GM10248 (cell line): ENCODE data around the gene ALDH3A1.

Source experiments
- CTCF ChIA-PET: fragments of 300-600 bp; sonication (Branson Sonifier 250); formaldehyde crosslinking; extraction: SDS; loops from one replicate; lab custom pipeline; 2021; ENCODE audit warnings: antibody characterized with exemption; lab: Yijun Ruan, JAX
- POLR2A ChIA-PET: fragments of 350-650 bp; sonication (Branson Sonifier 250); formaldehyde crosslinking; extraction: SDS; loops from one replicate; lab custom pipeline; 2020; ENCODE audit warnings: antibody characterized with exemption; lab: Yijun Ruan, JAX
- DNase-seq: peaks from one replicate; pipeline ENCODE4 v3.0.0; 2012; ENCODE audit errors: extremely low spot score
- TF ChIP-seq, protein P1 (sequence below): IDR thresholded peaks from 2 replicates; pipeline ENCODE4 v1.5.1; 2012; ENCODE audit warnings: mild to moderate bottlenecking, low read depth; ENCODE audit errors: extremely low read depth, missing control alignments, control extremely low read depth

The ALDH3A1 gene

DNA sequence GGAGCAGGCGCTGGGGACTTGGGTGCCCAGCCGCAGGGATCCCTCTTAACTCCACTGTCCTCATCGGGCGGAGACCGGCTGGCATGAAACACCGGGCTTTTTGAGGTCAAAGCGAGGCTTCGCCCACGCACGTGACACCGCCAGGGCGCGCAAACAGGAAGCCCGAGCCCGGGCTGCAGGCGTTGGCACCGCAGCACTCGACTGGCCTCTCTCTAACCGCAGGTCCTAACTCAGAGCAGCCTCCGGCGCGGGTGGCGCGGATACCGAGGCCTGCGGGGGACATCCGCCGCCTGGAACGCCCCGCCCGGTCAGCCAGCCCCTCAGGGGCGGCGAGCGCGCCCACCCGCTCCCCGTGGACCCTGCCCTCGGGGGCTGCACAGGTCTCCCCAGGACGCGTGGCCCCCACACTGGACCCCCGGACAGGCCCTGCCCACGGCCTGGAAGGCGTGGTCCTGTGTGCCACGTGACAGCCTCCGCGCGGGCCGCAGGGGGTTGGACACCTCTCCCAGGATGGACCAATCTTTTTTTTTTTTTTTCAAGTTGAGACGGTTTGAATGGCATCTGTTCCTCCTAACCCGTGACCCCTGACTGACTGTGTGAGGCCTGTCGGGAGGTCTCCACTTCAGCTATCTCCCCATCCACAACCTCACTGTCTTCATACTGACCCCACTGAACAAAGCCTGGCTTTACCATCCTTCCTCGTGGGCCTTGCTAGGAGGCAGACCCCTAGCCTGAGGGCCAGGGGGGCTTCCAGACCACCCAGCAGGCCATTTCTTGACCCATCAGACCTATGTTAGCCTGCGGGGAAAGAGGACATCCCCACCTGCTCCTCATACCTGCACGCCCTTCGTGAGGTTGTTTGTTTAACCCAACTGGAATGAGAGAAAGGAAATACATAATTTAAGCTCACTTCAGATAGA lies 23.3 kb downstream of the ALDH3A1 start:
- ChIA-PET POLR2A (no interaction called here), CTCF (interaction anchor here (0.8 kb wide), 1 partner anchor 20 kb away, joined by 3 read pairs; no protein-coding TSS in a partner anchor)
- DNase-seq = no peak
- TF ChIP-seq, protein P1, sequence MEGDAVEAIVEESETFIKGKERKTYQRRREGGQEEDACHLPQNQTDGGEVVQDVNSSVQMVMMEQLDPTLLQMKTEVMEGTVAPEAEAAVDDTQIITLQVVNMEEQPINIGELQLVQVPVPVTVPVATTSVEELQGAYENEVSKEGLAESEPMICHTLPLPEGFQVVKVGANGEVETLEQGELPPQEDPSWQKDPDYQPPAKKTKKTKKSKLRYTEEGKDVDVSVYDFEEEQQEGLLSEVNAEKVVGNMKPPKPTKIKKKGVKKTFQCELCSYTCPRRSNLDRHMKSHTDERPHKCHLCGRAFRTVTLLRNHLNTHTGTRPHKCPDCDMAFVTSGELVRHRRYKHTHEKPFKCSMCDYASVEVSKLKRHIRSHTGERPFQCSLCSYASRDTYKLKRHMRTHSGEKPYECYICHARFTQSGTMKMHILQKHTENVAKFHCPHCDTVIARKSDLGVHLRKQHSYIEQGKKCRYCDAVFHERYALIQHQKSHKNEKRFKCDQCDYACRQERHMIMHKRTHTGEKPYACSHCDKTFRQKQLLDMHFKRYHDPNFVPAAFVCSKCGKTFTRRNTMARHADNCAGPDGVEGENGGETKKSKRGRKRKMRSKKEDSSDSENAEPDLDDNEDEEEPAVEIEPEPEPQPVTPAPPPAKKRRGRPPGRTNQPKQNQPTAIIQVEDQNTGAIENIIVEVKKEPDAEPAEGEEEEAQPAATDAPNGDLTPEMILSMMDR = no peak

DNA sequence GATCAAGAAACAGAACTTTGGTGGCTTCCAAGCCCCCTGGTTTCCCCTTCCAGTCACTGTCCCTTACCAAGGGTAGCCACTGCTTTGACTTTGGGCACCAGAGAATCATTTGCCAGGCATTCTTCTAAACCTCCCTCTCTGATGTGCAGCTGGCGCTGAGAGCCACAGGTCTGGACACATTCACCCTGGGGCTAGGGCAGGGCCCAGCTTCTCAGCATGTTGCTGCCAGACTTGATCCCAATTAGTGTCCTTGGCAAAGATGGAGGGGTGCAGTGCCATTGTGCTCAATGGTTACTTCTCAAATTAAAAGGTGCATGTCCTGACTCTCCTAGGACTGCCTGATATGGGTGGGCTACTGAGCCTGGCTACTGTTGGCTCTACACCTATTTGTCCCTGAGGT lies 24.1 kb downstream of the ALDH3A1 start:
- ChIA-PET POLR2A (interaction anchor here (0.6 kb wide), 1 partner anchor 176 kb away, joined by 3 read pairs; no protein-coding TSS in a partner anchor), CTCF (no interaction called here)
- TF ChIP-seq, protein P1 = no peak
- DNase-seq = no peak

DNA sequence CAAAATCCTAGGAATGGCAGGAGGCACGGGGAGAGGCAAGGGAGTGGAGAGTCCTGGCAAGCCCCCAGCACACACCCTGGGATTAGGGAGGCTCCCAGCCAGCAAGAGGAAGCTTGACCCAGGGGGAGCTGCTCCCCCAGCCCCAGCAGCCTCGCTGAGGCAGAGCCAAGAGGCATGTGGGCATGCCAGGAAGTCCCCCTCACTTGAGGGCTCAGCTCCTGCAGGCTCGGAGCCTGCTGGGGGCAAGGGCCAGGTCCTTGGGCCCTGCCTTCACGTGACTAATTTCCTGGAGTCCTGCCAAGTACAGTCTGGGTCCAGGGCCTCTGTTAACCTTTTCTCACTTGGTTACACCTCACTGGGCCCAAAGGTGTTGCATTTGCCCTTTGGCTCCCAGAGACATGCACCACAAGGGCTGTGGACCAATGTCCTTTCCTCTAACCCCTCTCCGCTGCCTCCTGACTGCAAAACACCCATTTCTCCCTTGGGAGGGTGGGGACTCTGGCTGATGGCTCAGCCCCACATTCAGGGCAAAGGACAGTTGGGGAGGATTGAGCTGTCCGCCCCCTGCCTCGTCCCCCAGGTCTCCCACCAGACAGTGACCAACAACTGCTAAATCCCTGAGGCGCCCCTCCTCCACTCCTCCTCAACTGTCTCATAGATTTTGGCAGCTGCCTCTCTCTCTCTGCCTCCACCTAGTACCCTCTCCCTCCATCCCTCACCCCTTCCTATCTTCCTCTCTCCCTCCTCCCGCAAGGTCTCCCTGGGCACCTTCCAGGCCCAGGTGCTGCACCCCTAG lies 27.3 kb downstream of the ALDH3A1 start:
- no peak for DNase-seq
- CTCF ChIA-PET = no interaction called here
- TF ChIP-seq, protein P1 = no peak
- POLR2A ChIA-PET = no interaction called here

DNA sequence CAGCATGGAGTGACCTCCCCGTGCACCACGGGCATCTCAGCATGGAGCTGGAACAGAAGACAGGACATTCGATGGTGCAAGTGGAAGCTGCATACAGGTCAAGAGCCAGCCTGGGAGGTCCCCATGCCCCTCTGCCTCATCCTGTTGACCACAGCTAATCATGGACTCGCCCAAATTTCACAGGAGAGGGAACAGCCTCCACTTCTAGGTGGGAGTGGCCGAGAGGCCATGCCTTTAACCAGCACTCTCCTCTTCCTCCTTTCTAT lies 28.0 kb downstream of the ALDH3A1 start:
- TF ChIP-seq, protein P1 = no peak
- CTCF ChIA-PET = interaction anchor here (0.8 kb wide), 1 partner anchor 10 kb away, joined by 3 read pairs; no protein-coding TSS in a partner anchor
- DNase-seq = no peak
- POLR2A ChIA-PET = no interaction called here

DNA sequence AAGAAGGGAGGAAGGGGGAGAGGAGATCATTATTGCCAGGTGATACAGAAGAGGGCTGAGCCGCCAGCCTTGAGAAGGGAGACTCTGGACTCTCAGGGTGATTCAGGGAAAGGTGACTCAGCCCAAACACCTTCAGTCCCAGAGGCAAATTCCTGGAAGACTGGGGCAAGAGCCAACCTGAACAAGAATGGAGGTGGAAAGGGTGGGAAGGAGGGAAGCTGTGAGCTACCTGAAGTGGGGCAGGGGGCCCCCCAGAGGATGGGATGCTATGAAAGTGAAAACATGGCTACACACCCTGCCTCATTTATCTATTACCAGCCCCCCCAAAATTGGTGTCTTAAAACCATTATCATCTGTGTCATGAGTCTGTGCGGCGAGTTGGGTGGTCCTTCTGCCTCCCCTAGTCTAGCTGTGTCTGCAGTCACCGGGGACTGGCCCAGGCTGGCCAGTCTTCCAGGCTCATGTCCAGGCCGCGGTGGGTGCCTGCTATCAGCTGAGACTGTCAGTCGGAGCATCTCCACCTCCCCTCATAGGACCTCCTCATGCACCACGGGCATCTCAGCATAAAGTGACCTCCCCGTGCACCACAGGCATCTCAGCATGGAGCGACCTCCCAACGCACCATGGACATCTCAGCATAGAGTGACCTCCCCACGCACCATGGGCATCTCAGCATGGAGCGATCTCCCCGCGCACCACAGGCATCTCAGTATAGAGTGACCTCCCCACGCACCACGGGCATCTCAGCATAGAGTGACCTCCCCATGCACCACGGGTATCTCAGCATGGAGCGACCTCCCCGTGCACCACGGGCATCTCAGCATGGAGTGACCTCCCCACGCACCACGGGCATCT lies 28.5 kb downstream of the ALDH3A1 start:
- DNase-seq = no peak
- ChIA-PET POLR2A (no interaction called here), CTCF (interaction anchor here (0.8 to 4.5 kb wide), 2 partner anchors 8 to 9 kb away, joined by 3 to 15 read pairs; no protein-coding TSS in a partner anchor)
- TF ChIP-seq, protein P1 = no peak

DNA sequence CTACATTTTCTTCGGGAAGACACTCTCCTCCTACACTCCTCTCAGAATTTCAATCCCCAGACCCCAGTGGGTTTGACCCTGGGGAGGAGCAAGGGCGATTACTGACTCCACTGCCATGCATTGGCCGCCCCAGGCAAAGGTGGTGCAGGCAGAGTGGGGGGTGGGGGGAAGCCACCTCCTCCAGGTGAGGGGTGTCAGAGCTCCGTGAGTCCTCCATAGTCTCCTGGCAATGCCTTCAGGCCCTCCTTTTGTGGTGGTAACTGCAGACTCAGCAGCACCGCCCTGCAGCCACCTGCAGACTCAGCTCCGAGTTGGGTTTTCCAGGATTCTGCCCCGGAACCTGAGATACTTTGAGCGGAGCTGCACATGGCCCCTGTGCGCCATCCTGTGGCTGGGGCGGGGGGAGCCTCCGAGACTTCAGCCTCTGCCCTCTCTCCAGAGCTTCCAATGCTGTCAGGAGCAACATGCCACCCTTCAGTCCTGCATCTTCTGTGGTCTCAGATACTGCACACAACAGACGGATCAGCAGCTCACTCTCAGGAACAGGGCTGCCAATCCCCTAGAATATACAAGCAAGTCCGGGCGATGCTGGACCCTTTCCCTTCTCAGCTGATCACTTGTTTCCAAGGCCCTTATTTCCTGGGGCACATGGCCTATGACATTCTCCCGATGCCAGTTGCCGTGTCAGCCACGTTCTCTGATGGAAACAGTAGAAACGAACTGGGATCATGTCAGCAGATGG lies 29.3 kb downstream of the ALDH3A1 start:
- no peak for DNase-seq
- ChIA-PET CTCF (interaction anchor here (1.3 to 4.5 kb wide), 2 partner anchors 9 to 48 kb away, joined by 4 to 15 read pairs; no protein-coding TSS in a partner anchor), POLR2A (no interaction called here)
- TF ChIP-seq, protein P1 = peak; percentile 1
